LoVo (cell line): Measurements from ENCODE around the gene PKD1.

Experiments used
- DNase-seq: peaks from one replicate; pipeline ENCODE4 v3.0.0-alpha.2; 2016; ENCODE audit warnings: low spot score

The PKD1 gene

DNA sequence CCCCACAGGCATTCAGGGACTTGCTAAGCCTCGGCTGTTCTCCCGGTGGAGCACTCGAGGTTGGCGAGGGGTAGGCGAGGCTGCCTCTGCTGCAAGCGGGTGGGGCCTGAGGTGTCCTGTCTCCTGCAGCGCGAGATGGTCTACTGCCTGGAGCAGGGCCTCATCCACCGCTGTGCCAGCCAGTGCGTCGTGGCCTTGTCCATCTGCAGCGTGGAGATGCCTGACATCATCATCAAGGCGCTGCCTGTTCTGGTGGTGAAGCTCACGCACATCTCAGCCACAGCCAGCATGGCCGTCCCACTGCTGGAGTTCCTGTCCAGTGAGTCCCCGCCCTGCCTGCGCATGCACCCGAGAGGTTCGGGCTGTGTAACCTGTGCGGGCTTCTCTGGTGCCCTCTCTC is 61.6 kb downstream of the PKD1 start:
- no peak for DNase-seq

DNA sequence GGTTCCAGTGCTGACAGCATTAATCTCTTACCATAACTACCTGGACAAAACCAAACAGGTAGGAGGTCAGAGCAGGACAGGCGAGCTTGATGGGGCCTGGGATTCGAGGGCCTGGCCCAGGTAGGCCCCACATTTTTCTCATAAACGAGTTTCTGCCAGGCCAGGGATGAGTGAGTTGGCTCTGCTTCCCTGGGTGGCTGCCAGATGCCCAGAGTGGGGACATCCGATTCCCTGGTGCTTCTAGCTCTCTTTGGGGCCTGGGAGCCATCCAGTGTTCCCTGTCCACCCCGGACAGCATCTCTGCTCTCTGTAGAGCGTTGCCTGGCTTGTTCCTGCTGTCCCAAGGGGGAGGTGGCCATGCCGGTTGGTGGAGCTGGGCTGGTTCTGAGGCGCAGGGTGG is 62.8 kb downstream of the PKD1 start:
- no peak for DNase-seq

- no peak for DNase-seq
Measured at GRCh38 chr16:2071454-2072202, 64.1 kb downstream of the PKD1 start.

GRCh38 chr16:2070576-2071453 is 64.9 kb downstream of the PKD1 start:
- no peak for DNase-seq

DNA sequence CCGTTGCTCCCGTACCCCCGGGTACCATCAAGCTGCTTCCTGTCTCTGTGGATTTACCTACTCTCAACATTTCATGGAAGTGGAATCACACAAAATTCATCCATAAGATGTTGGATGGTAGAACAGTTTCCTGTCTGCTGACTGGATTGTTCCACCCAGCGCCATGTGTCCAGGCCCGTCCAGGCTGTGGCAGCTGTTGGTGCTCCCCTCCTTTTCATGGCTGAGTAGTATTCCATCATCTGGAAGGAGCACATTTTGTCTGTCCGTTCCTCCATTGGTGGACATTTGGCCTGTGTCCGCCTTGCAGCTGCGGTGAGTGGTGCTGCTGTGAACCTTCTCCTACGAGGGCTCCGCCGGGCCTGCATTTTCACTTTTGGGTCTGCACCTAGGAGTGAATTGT is 69.6 kb downstream of the PKD1 start:
- no peak for DNase-seq

DNA sequence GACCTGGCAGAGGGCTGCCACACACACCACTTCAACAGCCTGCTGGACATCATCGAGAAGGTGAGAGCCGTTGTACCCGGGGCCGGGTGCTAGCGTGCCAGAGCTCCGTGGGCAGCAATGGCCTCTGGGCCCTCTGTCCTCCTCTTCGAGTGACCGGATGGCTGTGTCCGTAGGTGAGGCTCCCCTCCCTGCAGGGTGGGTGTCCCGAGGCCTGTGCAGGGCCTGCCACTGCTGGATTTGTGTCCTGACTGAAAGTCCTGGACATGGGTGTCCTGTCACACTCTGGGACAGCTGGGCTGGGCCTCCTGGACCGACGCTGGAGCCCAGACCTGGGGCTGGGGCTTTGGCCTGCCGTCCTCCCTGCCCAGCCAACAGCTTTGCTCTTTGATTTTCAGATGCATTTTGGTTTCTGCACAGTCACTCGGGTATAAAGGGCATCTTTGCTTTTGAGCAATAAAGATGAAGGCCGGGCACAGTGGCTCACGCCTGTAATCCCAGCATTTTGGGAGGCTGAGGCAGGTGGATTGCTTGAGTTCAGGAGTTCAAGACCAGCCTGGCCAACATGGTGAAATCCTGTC is 71.2 kb downstream of the PKD1 start:
- DNase-seq: no peak

DNA sequence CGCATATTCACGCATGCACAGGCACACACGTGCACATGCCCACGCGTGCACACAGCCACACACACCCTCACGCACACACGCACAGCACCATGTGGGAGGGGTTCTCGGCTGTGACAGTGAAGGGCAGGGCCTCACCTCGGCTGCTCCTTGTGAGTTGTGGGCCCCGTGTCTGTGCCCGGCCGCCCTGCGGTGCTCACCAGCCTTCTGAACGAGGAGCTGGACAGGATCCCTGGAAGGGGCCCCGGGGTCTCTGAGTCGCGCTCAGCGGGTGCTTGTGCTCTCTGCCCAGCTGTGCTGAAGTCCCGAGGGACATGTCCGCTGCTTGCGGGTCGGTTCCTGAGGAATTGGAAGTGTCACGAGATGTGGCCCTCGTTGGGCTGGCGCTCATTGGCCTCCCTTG is 71.8 kb downstream of the PKD1 start:
- no peak for DNase-seq

- DNase-seq: no peak
Measured at GRCh38 chr16:2062801-2063200, 72.9 kb downstream of the PKD1 start.

- no peak for DNase-seq
Measured at GRCh38 chr16:2061526-2061925, 74.2 kb downstream of the PKD1 start.

- DNase-seq: no peak
Measured at GRCh38 chr16:2061023-2061422, 74.7 kb downstream of the PKD1 start.

DNA sequence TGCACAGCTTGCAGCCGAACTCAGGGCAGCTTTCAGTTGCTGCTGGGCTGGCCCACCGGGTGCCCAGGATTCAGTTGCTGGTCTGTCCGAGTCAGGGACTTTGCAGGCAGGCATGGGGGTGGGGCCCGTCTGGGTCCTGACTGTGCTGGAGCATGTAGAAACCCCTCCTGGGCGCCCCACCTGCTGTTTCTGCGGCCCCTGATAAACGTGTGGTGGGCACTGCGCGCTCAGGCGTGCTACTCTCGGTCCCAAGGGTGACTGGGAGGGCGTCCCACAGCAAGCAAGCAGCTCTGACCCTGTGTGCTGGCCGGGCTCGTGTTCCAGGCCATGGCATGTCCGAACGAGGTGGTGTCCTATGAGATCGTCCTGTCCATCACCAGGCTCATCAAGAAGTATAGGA is 75.4 kb downstream of the PKD1 start:
- DNase-seq: no peak

DNA sequence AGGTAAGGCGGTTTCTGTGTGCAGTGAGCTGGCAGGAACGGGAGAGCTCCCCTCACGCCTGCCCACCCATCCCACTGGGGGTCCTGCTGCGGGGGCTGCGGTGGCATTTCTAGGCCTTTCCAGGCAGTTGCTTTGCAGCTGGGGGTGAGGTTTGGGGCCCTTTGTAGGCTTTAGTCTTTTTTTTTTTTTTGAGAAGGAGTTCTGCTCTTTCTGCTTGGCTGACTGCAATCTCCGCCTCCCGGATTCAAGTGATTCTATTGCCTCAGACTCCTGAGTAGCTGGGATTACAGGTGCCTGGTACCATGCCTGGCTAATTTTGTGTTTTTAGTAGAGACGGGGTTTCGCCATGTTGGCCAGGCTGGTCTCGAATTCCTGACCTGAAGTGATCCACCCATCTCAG is 76.8 kb downstream of the PKD1 start:
- no peak for DNase-seq

DNA sequence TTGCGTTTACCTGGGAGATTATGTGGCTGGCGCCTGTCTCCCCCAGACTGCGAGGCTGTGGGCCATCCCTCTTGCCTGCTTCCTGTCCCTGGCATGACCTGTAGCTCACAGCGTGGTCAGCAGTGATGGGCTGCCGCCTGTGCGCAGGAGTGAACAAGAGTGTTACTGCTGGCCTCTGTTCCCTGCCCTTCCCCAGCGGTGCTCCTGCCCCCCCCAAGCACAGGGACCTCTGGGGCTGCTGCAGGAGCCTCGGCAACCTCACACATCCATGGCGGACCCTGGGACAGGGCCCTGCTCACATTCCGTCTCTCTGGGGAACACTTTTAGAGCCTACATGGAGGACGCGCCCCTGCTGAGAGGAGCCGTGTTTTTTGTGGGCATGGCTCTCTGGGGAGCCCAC is 77.3 kb downstream of the PKD1 start:
- DNase-seq: no peak

- no peak for DNase-seq
Measured at GRCh38 chr16:2057438-2057837, 78.3 kb downstream of the PKD1 start.

DNA sequence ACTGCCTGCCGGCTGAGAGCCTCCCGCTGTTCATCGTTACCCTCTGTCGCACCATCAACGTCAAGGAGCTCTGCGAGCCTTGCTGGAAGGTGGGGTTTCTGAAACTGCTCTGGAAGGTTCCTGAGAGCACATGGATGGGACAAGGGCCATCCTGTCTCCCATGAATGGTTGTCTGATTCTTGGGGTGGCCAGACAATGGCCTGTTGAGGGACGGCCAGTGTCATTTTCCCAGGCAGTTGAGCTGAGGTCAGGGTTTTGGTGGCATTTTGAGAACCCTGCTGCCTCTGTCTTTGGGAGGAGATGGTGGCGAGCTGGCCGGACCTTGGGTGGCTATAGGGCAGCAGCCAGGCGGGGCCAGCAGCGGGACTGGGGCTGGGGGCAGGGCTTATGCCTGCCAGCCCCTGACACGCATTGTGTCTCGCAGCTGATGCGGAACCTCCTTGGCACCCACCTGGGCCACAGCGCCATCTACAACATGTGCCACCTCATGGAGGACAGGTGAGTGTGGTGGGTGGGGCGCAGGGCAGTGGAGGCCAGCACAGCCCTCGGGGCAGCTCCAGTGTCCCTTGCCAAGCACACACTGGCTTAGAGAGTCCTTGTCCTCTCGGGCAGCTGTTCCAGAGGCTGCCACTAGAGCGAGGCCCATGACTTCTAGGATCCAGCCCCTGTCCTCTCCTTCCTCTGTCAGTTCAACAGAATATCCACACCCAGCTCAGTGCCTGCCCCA is 78.9 kb downstream of the PKD1 start:
- no peak for DNase-seq

- DNase-seq: no peak
Measured at GRCh38 chr16:2056077-2056476, 79.6 kb downstream of the PKD1 start.

DNA sequence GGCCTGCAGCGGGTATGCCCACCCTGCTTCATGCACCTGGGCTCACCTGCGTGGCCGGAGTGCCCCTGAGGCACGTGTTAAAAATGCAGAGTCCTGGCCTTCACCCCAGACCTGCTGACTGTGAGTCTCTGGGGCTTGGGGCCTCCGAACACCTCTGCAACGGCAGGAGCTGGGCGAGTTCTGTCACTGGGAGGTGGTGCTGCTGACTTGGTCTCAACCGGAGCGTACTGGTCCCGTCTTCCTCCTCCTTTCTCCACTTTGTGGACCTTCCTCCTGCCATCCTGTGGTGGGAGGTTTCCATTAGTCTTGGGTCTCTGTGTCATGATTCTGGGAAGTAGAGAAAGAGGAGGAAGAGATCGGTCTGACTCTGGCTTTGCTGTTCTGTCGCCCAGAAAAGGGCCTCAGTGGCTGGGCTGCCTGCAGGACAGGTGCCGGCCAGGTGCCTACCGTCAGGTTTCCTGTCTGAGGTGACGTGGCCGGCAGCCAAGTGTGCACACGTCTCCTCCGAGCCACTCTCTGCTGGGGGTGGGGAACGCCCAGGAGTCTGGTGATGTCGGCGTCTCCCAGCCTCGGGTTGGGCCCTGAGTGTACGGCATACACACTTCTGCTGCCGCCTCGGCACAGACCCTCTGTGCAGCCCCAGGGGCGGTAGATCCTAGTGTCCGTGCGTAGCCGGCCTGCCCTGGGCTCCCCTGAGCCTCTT is 81.0 kb downstream of the PKD1 start:
- no peak for DNase-seq

DNA sequence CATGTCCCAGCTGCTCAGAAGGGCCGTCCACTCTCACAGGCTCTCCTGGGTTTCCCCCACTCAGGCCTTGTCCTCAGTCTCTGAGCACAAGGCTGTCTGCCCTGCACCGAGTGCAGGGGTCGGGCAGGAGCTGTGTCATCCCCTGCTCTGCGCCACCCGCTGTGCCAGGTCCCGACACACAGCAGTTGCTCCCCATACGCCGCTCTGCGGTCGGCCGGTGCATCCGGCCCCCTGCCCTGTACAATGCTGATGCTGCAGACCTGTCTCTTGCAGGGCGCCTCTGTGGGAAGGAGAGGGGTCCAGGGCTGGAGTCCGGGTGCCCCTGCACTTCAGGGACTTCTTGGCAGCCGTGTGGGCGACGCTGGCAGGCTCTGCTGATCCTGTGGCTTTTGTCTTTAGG is 81.8 kb downstream of the PKD1 start:
- DNase-seq: no peak

DNA sequence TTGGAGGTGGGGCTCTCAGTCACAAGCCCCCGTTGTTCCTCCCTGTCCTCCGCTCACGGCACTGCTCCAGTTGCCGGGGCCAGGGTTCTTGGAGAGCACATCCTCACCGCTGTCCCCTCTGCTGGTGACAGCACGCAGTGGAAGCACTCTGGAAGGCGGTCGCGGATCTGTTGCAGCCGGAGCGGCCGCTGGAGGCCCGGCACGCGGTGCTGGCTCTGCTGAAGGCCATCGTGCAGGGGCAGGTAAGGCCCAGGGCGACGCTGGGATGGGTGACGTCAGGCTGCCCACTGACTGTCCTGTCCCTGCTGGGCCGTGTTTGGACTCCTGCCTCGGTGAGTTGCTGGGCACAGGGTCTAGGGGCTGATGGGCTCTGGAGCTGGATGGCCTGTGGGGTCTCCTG is 82.5 kb downstream of the PKD1 start:
- DNase-seq: no peak

GRCh38 chr16:2048116-2048543 is 87.6 kb downstream of the PKD1 start:
- DNase-seq: no peak

- peak; percentile 95 for DNase-seq
Measured at GRCh38 chr16:2047330-2048115, 88.2 kb downstream of the PKD1 start, which contains the start of the genes NTHL1 and TSC2. Gene NTHL1, minus strand, starts transcription at chr16:2047834. Its CDS starts 11 bp downstream, at chr16:2047823. Gene TSC2, plus strand, starts transcription at chr16:2047985. Its CDS starts 631 bp downstream, at chr16:2048616.
